ENCODE data around the gene BRINP1.

Gene BRINP1

GRCh38 chr9:119313846-119314245, 55.4 kb downstream of the BRINP1 start:
- H3K9me3 Mint-ChIP-seq, result peaks cover 4% of the 10 kb centered on the region
- H3K36me3 Mint-ChIP-seq, result no peaks in the 10 kb centered on the region
- H3K27me3 Mint-ChIP-seq, result no peaks in the 10 kb centered on the region
- CTCF ChIA-PET, result no interaction called here
- H3K27ac Mint-ChIP-seq, result no peak overlapping the region
- no peak overlapping the region for H3K4me3 Mint-ChIP-seq
- DNase-seq, result no peak
- no peaks in the 10 kb centered on the region for H3K4me1 Mint-ChIP-seq

- Mint-ChIP-seq H3K27me3 (no peaks in the 10 kb centered on the region), H3K9me3 (peaks cover 9% of the 10 kb centered on the region), H3K27ac (no peak overlapping the region), H3K4me1 (no peaks in the 10 kb centered on the region), H3K4me3 (no peak overlapping the region), H3K36me3 (no peaks in the 10 kb centered on the region)
- CTCF ChIA-PET, result no interaction called here
- DNase-seq, result no peak
Measured at GRCh38 chr9:119310741-119311140, 58.5 kb downstream of the BRINP1 start.

- CTCF ChIA-PET, result no interaction called here
Measured at GRCh38 chr9:119307471-119307870, 61.8 kb downstream of the BRINP1 start.

GRCh38 chr9:119304555-119304954, 64.7 kb downstream of the BRINP1 start:
- CTCF ChIA-PET, result no interaction called here
- Mint-ChIP-seq H3K4me1 (no peaks in the 10 kb centered on the region), H3K4me3 (no peak overlapping the region), H3K27me3 (no peaks in the 10 kb centered on the region), H3K36me3 (no peaks in the 10 kb centered on the region), H3K9me3 (peaks cover 5% of the 10 kb centered on the region), H3K27ac (no peak overlapping the region)
- no peak for DNase-seq

More at GRCh38 chr9:119307471-119307870, 61.8 kb downstream of the BRINP1 start:
- H3K36me3 Mint-ChIP-seq, result no peaks in the 10 kb centered on the region
- no peak overlapping the region for H3K27ac Mint-ChIP-seq
- H3K4me1 Mint-ChIP-seq, result no peaks in the 10 kb centered on the region
- no peak overlapping the region for H3K4me3 Mint-ChIP-seq
- no peak for DNase-seq
- no peaks in the 10 kb centered on the region for H3K27me3 Mint-ChIP-seq
- peaks cover 5% of the 10 kb centered on the region for H3K9me3 Mint-ChIP-seq

GRCh38 chr9:119302988-119303698, 66.1 kb downstream of the BRINP1 start:
- Mint-ChIP-seq H3K9me3 (peaks cover 8% of the 10 kb centered on the region), H3K4me1 (no peaks in the 10 kb centered on the region), H3K27me3 (no peaks in the 10 kb centered on the region), H3K4me3 (no peak overlapping the region), H3K27ac (no peak overlapping the region), H3K36me3 (no peaks in the 10 kb centered on the region)
- no peak for DNase-seq
- CTCF ChIA-PET, result no interaction called here

- Mint-ChIP-seq H3K27me3 (no peaks in the 10 kb centered on the region), H3K9me3 (peaks cover 3% of the 10 kb centered on the region), H3K36me3 (no peaks in the 10 kb centered on the region), H3K27ac (no peak overlapping the region), H3K4me3 (no peak overlapping the region), H3K4me1 (no peaks in the 10 kb centered on the region)
- DNase-seq, result no peak
- CTCF ChIA-PET, result no interaction called here
Measured at GRCh38 chr9:119298076-119298853, 71.0 kb downstream of the BRINP1 start.

GRCh38 chr9:119291554-119291953, 77.7 kb downstream of the BRINP1 start:
- H3K9me3 Mint-ChIP-seq, result no peaks in the 10 kb centered on the region
- H3K36me3 Mint-ChIP-seq, result no peaks in the 10 kb centered on the region
- CTCF ChIA-PET, result no interaction called here
- no peak overlapping the region for H3K4me3 Mint-ChIP-seq
- H3K27ac Mint-ChIP-seq, result no peak overlapping the region
- H3K27me3 Mint-ChIP-seq, result no peaks in the 10 kb centered on the region
- H3K4me1 Mint-ChIP-seq, result no peaks in the 10 kb centered on the region
- no peak for DNase-seq

- CTCF ChIA-PET, result no interaction called here
Measured at GRCh38 chr9:119289740-119290433, 79.3 kb downstream of the BRINP1 start.

GRCh38 chr9:119284587-119285337, 84.5 kb downstream of the BRINP1 start:
- CTCF ChIA-PET, result no interaction called here
- Mint-ChIP-seq H3K4me3 (no peak overlapping the region), H3K4me1 (no peaks in the 10 kb centered on the region), H3K36me3 (no peaks in the 10 kb centered on the region), H3K9me3 (no peaks in the 10 kb centered on the region), H3K27ac (no peak overlapping the region), H3K27me3 (peaks cover 5% of the 10 kb centered on the region)
- DNase-seq, result no peak

More at GRCh38 chr9:119289740-119290433, 79.3 kb downstream of the BRINP1 start:
- peak; percentile 27 for DNase-seq
- Mint-ChIP-seq H3K36me3 (no peaks in the 10 kb centered on the region), H3K9me3 (no peaks in the 10 kb centered on the region), H3K27ac (no peak overlapping the region), H3K4me1 (no peaks in the 10 kb centered on the region), H3K4me3 (no peak overlapping the region), H3K27me3 (no peaks in the 10 kb centered on the region)

- H3K4me3 Mint-ChIP-seq, result no peak overlapping the region
- H3K27me3 Mint-ChIP-seq, result peaks cover 5% of the 10 kb centered on the region
- CTCF ChIA-PET, result no interaction called here
- no peaks in the 10 kb centered on the region for H3K9me3 Mint-ChIP-seq
- no peak overlapping the region for H3K27ac Mint-ChIP-seq
- DNase-seq, result no peak
- H3K4me1 Mint-ChIP-seq, result no peaks in the 10 kb centered on the region
- H3K36me3 Mint-ChIP-seq, result no peaks in the 10 kb centered on the region
Measured at GRCh38 chr9:119284118-119284517, 85.1 kb downstream of the BRINP1 start.

- DNase-seq, result no peak
- Mint-ChIP-seq H3K27me3 (peaks cover 5% of the 10 kb centered on the region), H3K4me3 (no peak overlapping the region)
Measured at GRCh38 chr9:119283078-119283794, 86.0 kb downstream of the BRINP1 start.

GRCh38 chr9:119282476-119283077, 86.7 kb downstream of the BRINP1 start:
- peaks cover 5% of the 10 kb centered on the region for H3K27me3 Mint-ChIP-seq
- no peak for DNase-seq
- H3K4me1 Mint-ChIP-seq, result no peaks in the 10 kb centered on the region
- no peaks in the 10 kb centered on the region for H3K9me3 Mint-ChIP-seq
- H3K27ac Mint-ChIP-seq, result peak overlapping the region; percentile 24
- CTCF ChIA-PET, result no interaction called here
- no peaks in the 10 kb centered on the region for H3K36me3 Mint-ChIP-seq
- no peak overlapping the region for H3K4me3 Mint-ChIP-seq

More at GRCh38 chr9:119283078-119283794, 86.0 kb downstream of the BRINP1 start:
- Mint-ChIP-seq H3K27ac (peak overlapping the region; percentile 24), H3K36me3 (no peaks in the 10 kb centered on the region), H3K9me3 (no peaks in the 10 kb centered on the region), H3K4me1 (no peaks in the 10 kb centered on the region)
- CTCF ChIA-PET, result no interaction called here

GRCh38 chr9:119280740-119281485, 88.3 kb downstream of the BRINP1 start:
- no peaks in the 10 kb centered on the region for H3K4me1 Mint-ChIP-seq
- CTCF ChIA-PET, result no interaction called here
- no peak overlapping the region for H3K4me3 Mint-ChIP-seq
- no peak overlapping the region for H3K27ac Mint-ChIP-seq
- DNase-seq, result no peak
- no peaks in the 10 kb centered on the region for H3K36me3 Mint-ChIP-seq
- H3K9me3 Mint-ChIP-seq, result no peaks in the 10 kb centered on the region
- H3K27me3 Mint-ChIP-seq, result peaks cover 5% of the 10 kb centered on the region

Measured in activated naive CD4-positive, alpha-beta T cell treated with anti-CD3 and anti-CD28 coated beads, Interleukin-2, amount 10 ng/mL, durations not matched to agents 7 days and 5 days (primary cell).